Left renal pelvis (tissue), 4 donors: ENCODE data around the gene CDK8. TPM values are rescaled to one million over a fixed set of nuclear protein-coding genes. Genes with fewer than 3 reads are reported as not detected.

Experiments used
- DNase-seq, 4 donors: peaks; one replicate each; pipeline ENCODE4 v3.0.0-alpha.2; 2013; ENCODE audit warnings: low read depth in 4 of 4, low spot score in 3 of 4
- polyA plus RNA-seq, 4 donors: library from polyadenylated mRNA; unstranded; fragments of 120-200 nt; gene quantifications; one replicate each; pipeline ENCODE4 v1.2.1, GENCODE V29; 2013; ENCODE audit not compliant: insufficient read length in 4 of 4

The CDK8 gene
- polyA plus RNA-seq, 4 donors: 17.2 to 26.4 (median 23.0) TPM

DNA sequence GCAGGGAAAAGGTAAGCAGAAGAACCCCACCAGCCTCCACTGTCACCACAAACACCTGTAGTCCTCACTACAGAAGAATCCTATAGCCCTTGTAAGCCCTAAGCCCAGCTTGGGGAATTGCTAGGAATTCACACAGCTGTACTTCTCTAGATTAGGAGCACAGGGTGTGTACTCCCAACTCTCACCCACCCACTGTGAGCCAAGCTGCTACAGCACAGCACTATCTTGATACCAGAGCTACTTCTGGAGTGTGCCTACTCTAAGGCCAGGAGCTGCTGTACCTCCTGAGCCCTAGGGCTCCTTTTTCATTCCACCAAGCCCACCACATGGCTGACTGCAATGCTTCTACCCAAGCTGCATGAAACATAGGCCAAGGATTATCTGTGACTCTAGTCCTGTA, 181.2 kb downstream of the CDK8 start:
- DNase-seq: no peak

DNA sequence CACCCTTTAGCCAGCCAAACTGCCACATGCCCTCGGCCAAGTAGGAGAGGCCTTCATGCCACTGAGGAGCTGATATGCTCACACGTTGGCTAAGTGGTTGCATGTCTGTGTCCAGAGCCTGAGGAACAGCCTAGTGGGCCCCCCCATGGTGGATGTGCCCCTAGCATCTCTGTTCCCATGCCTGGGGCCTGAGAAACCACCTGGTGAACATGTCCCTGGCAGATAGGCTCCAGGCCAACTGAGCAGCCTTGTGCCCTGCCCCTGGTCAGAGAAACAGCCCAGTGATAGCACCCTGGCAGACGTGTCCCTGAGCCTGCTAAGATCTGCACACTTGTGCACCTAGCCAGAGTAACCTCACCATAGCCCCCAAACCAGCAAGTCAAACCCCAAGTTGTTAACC, 181.7 kb downstream of the CDK8 start:
- DNase-seq: no peak

GRCh38 chr13:26436914-26437313, 183.0 kb downstream of the CDK8 start:
- no peak for DNase-seq

DNA sequence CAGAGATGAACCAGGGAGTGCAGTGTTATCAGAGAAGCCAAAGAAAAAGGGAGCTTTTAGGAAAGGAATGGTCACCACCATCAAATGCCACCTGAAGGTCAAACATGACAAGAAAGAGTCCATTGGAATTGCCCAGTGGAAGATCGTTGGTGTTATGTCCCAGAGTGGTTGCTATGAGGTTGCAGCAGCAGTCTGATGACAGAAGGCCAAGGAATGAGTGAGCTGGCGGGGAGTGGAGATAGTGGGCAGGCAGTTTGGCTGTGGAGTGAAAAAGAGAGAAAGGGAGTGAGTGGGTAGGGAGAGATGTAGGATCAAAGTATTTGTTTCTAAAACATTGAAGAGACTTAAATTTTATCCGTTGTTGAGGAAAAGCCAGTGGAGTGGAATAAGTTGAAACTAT, 186.2 kb downstream of the CDK8 start:
- DNase-seq: no peak

DNA sequence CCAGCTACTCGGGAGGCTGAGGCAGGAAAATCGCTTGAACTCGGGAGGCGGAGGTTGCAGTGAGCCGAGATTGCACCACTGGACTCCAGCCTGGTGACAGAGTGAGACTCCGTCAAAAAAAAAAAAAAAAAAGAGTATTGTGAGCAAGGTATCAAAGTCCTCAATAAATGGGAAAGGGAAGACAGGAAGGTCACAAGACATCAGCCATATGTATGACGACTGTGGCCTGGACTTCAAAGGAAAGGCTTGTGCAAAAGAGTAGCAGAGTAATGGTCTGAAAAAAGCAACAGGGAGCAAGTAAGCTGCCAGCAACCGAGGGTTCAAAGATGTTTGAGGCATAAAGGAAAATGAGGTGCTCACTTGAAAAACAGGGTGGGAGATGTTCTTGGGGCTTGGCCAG, 187.5 kb downstream of the CDK8 start:
- no peak for DNase-seq

- no peak for DNase-seq
Measured at GRCh38 chr13:26442541-26442940, 188.6 kb downstream of the CDK8 start.

GRCh38 chr13:26445092-26445491, 191.2 kb downstream of the CDK8 start:
- DNase-seq: no peak

DNA sequence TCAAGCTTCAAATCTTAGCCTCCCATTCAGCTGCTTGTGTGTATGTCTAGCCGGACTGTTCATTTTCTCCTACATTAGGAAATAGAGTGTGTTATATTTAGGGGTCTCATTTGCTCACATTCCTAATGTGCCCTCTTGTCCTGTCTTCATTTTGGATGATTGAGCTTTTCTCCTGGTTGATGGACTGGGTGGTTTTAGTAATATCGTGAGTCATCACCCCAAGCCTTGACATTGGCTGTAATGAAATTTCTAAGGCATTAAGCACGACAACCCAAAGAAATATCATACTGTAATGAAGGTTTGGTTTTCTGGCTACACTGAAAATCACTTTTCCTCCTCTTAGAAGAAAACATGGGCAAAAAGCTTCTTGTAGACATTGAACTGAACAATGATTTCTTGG, 192.8 kb downstream of the CDK8 start:
- DNase-seq: no peak

GRCh38 chr13:26448032-26448431, 194.1 kb downstream of the CDK8 start:
- no peak for DNase-seq

GRCh38 chr13:26449063-26449848, 195.3 kb downstream of the CDK8 start:
- no peak for DNase-seq

Other genes starting within 250 kb of the CDK8 start
- 10 to 100 TPM; 19.1 to 67.1 (median 60.7) TPM for gene SHISA2, start 202.1 kb upstream of the CDK8 start, polyA plus RNA-seq
- gene RNF6, start 31.8 kb upstream of the CDK8 start, polyA plus RNA-seq: 10 to 100 TPM; 22.7 to 45.7 (median 34.5) TPM